HepG2 (cell line): ENCODE measurements around the gene ATP5MC2. TPM values are rescaled to one million over a fixed set of nuclear protein-coding genes. Genes with fewer than 3 reads are reported as not detected.

ENCODE experiments used
- ATF1 ChIP-seq: IDR thresholded peaks from 2 replicates; pipeline ENCODE4 v1.6.1; 2016; ENCODE audit warnings: mild to moderate bottlenecking, control low read depth
- NR3C1 ChIP-seq: sonication (generic); formaldehyde crosslinking; IDR thresholded peaks from 2 replicates; pipeline ENCODE4 v1.4.0; 2020; ENCODE audit warnings: missing genetic modification reagents
- PHF5A ChIP-seq: IDR thresholded peaks from one replicate; pipeline ENCODE4 v1.6.1; 2018; ENCODE audit warnings: low read depth, missing genetic modification reagents; ENCODE audit not compliant: unreplicated experiment
- SOX5 ChIP-seq: IDR thresholded peaks from 2 replicates; pipeline ENCODE4 v1.6.1; 2016; ENCODE audit warnings: borderline replicate concordance
- XRCC5 ChIP-seq: fragments of 200-400 bp; formaldehyde crosslinking; optimal IDR thresholded peaks from 2 replicates; pipeline ENCODE3; 2017; ENCODE audit warnings: mild to moderate bottlenecking, low read length
- ZMYM2 ChIP-seq: sonication (generic); formaldehyde crosslinking; IDR thresholded peaks from 2 replicates; pipeline ENCODE4 v1.8.0; 2022; ENCODE audit warnings: mild to moderate bottlenecking, missing genetic modification reagents
- ZNF143 ChIP-seq: sonication (generic); formaldehyde crosslinking; IDR thresholded peaks from 2 replicates; pipeline ENCODE4 v1.4.0; 2020; ENCODE audit warnings: missing genetic modification reagents
- ZNF460 ChIP-seq: sonication (generic); formaldehyde crosslinking; IDR thresholded peaks from 2 replicates; pipeline ENCODE4 v1.5.1; 2020; ENCODE audit warnings: missing genetic modification reagents, mild to moderate bottlenecking, borderline replicate concordance
- ZNF609 ChIP-seq: sonication (generic); formaldehyde crosslinking; IDR thresholded peaks from 2 replicates; pipeline ENCODE4 v1.4.0; 2020; ENCODE audit warnings: mild to moderate bottlenecking, missing genetic modification reagents, borderline replicate concordance
- ZNF784 ChIP-seq: sonication (generic); formaldehyde crosslinking; IDR thresholded peaks from 2 replicates; pipeline ENCODE4 v1.5.1; 2020; ENCODE audit warnings: missing genetic modification reagents, mild to moderate bottlenecking, borderline replicate concordance
- polyA plus RNA-seq, 8 experiments: library from polyadenylated mRNA; depleted of rRNA in 3 of 8; stranded (reverse) in 7 of 8; unstranded in 1 of 8; fragments of >200 nt; fragmentation: Illumina TruSeq in 4 of 8; extraction: Trizol in 4 of 8; gene quantifications; 2 replicates each; pipeline versions ENCODE4 v1.2.1 to v1.2.3, GENCODE V29; 2011 to 2016; ENCODE audit warnings: low read depth in 4 of 8, missing spikeins in 1 of 8, mixed read lengths in 1 of 8; ENCODE audit not compliant: insufficient read depth in 1 of 8
- total RNA-seq, 5 experiments: library from RNA; depleted of rRNA; stranded (reverse); fragments of >200 nt; fragmentation: Illumina TruSeq; extraction: Trizol; gene quantifications; 2 replicates each; pipeline ENCODE4 v1.2.3, GENCODE V29; 2016; ENCODE audit warnings: low read depth in 1 of 5
- TF ChIP-seq, protein P1 (sequence below): sonication (generic); formaldehyde crosslinking; IDR thresholded peaks from 2 replicates; pipeline ENCODE4 v1.4.0; 2020; ENCODE audit warnings: mild to moderate bottlenecking, missing genetic modification reagents
- TF ChIP-seq, protein P2 (sequence below): sonication (generic); formaldehyde crosslinking; conservative IDR thresholded peaks from 2 replicates; pipeline ENCODE4 v1.4.0; 2020; ENCODE audit warnings: missing genetic modification reagents

Gene ATP5MC2
- total and polyA plus RNA-seq, 2 of the 13 experiments (the other 11 are each of a cell fraction or from before 2014, with no cell fraction given) = 230 to 257 TPM

DNA sequence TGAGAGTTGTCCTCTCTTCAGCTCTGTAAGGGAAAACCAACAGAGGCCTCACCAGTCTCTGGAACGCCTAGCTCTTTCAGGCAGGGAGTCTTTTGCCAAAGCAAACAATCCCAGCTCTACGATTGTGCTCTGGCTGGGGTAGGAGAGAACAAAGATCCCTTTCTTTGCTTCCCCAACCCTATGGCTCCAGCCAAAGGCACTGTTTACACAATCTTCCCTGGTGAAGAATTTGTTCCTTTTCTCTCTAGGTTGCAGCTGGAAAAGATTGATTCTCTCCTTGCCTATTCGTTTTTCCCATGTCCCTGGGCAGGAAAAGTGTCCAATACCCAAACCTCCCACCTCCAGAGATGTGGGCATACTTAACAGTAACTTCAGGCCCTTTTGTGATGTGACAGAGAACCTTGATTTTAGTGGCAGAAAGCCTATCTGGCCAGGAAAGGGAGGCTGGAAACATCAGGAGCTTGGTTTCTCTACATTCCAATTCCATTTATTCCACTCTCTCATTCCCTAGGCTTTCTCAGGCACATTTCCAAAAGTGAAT, 16.8 kb downstream of the ATP5MC2 start (continued):
- TF ChIP-seq PHF5A = peak; percentile 37
- no peak for TF ChIP-seq NR3C1 (CRISPR knock-in tag)
- TF ChIP-seq, protein P1, sequence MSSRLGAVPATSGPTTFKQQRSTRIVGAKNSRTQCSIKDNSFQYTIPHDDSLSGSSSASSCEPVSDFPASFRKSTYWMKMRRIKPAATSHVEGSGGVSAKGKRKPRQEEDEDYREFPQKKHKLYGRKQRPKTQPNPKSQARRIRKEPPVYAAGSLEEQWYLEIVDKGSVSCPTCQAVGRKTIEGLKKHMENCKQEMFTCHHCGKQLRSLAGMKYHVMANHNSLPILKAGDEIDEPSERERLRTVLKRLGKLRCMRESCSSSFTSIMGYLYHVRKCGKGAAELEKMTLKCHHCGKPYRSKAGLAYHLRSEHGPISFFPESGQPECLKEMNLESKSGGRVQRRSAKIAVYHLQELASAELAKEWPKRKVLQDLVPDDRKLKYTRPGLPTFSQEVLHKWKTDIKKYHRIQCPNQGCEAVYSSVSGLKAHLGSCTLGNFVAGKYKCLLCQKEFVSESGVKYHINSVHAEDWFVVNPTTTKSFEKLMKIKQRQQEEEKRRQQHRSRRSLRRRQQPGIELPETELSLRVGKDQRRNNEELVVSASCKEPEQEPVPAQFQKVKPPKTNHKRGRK (CRISPR knock-in tag) = no peak
- TF ChIP-seq, protein P2, sequence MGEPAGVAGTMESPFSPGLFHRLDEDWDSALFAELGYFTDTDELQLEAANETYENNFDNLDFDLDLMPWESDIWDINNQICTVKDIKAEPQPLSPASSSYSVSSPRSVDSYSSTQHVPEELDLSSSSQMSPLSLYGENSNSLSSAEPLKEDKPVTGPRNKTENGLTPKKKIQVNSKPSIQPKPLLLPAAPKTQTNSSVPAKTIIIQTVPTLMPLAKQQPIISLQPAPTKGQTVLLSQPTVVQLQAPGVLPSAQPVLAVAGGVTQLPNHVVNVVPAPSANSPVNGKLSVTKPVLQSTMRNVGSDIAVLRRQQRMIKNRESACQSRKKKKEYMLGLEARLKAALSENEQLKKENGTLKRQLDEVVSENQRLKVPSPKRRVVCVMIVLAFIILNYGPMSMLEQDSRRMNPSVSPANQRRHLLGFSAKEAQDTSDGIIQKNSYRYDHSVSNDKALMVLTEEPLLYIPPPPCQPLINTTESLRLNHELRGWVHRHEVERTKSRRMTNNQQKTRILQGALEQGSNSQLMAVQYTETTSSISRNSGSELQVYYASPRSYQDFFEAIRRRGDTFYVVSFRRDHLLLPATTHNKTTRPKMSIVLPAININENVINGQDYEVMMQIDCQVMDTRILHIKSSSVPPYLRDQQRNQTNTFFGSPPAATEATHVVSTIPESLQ (CRISPR knock-in tag) = 0 out of 2 replicates have a peak, but pooled peaks have one; percentile 25
- TF ChIP-seq XRCC5 = peak; percentile 43
- TF ChIP-seq SOX5 (CRISPR knock-in tag) = peak; percentile 84
- no peak for TF ChIP-seq ZNF460 (CRISPR knock-in tag)
- TF ChIP-seq ZNF143 = no peak
- no peak; the same call in 1 of the 2 replicates for TF ChIP-seq ATF1 (CRISPR knock-in tag)
- TF ChIP-seq ZNF609 = no peak
- 0 out of 2 replicates have a peak, but pooled peaks have one; percentile 39 for TF ChIP-seq ZMYM2 (CRISPR knock-in tag)
- TF ChIP-seq ZNF784 (CRISPR knock-in tag) = no peak; the same call in 1 of the 2 replicates
